WERI-Rb-1 (cell line): ENCODE data around the gene HID1.

Source experiments
- DNase-seq: peaks from one replicate; pipeline ENCODE4 v3.0.0-alpha.2; 2020
- H3K27ac ChIP-seq: fragments of 250-450 bp; sonication (Bioruptor Pico); 2 replicates; pipeline ENCODE4 v1.5.1; 2020; ENCODE audit warnings: mild to moderate bottlenecking, moderate library complexity
- H3K27me3 ChIP-seq: fragments of 250-450 bp; sonication (Bioruptor Pico); 2 replicates; pipeline ENCODE4 v1.5.1; 2021; ENCODE audit warnings: mild to moderate bottlenecking, low read depth, moderate library complexity; ENCODE audit not compliant: insufficient read depth, severe bottlenecking
- H3K36me3 ChIP-seq: fragments of 250-450 bp; sonication (Bioruptor Pico); 2 replicates; pipeline ENCODE4 v1.5.1; 2020; ENCODE audit warnings: mild to moderate bottlenecking, moderate library complexity
- H3K4me3 ChIP-seq: 2 replicates; pipeline ENCODE4 v1.5.1; 2011; ENCODE audit warnings: low read depth, mild to moderate bottlenecking, control low read depth, low read length
- H3K9me3 ChIP-seq: fragments of 250-450 bp; sonication (Bioruptor Pico); 2 replicates; pipeline ENCODE4 v1.5.1; 2021; ENCODE audit warnings: mild to moderate bottlenecking, moderate library complexity; ENCODE audit not compliant: severe bottlenecking
- CTCF ChIP-seq: IDR thresholded peaks from 2 replicates; pipeline ENCODE4 v1.5.1; 2011; ENCODE audit warnings: low read depth, mild to moderate bottlenecking, control low read depth, inconsistent platforms, low read length

HID1 gene

GRCh38 chr17:74994440-74994839, 21.9 kb upstream of the HID1 start:
- H3K27ac ChIP-seq = no peak overlapping the region

GRCh38 chr17:74992223-74992622, 19.7 kb upstream of the HID1 start:
- Histone ChIP-seq H3K27ac (no peak overlapping the region), H3K9me3 (no peaks in the 10 kb centered on the region), H3K4me3 (no peak overlapping the region), H3K27me3 (no peaks in the 10 kb centered on the region), H3K36me3 (peaks cover 3% of the 10 kb centered on the region)
- no peak for TF ChIP-seq CTCF
- DNase-seq = no peak

More at GRCh38 chr17:74994440-74994839, 21.9 kb upstream of the HID1 start:
- H3K36me3 ChIP-seq = peaks cover 5% of the 10 kb centered on the region
- DNase-seq = no peak
- H3K9me3 ChIP-seq = no peaks in the 10 kb centered on the region
- TF ChIP-seq CTCF = no peak
- H3K4me3 ChIP-seq = no peak overlapping the region
- no peaks in the 10 kb centered on the region for H3K27me3 ChIP-seq

- H3K4me3 ChIP-seq = no peak overlapping the region
- H3K27ac ChIP-seq = no peak overlapping the region
- DNase-seq = no peak
- no peak for TF ChIP-seq CTCF
- peaks cover 3% of the 10 kb centered on the region for H3K36me3 ChIP-seq
- H3K27me3 ChIP-seq = no peaks in the 10 kb centered on the region
- no peaks in the 10 kb centered on the region for H3K9me3 ChIP-seq
Measured at GRCh38 chr17:74990581-74991105, 18.1 kb upstream of the HID1 start.

- Histone ChIP-seq H3K27me3 (no peaks in the 10 kb centered on the region), H3K9me3 (no peaks in the 10 kb centered on the region), H3K27ac (peak overlapping the region; percentile 66), H3K4me3 (peak overlapping the region; percentile 84), H3K36me3 (peaks cover 3% of the 10 kb centered on the region)
- peak; percentile 48 for TF ChIP-seq CTCF
- DNase-seq = peak; percentile 83
Measured at GRCh38 chr17:74987909-74988711, 15.6 kb upstream of the HID1 start.

- H3K4me3 ChIP-seq = peak within 1 kb of the TSS; percentile 84
- no peaks in the 10 kb centered on the region for H3K27me3 ChIP-seq
- peak; percentile 25; the same call in 1 of the 2 replicates for TF ChIP-seq CTCF
- H3K27ac ChIP-seq = peak within 1 kb of the TSS; percentile 66
- H3K9me3 ChIP-seq = no peaks in the 10 kb centered on the region
- DNase-seq = peak; percentile 98
- H3K36me3 ChIP-seq = peaks cover 3% of the 10 kb centered on the region
Measured at GRCh38 chr17:74987418-74987908, 14.9 kb upstream of the HID1 start, which contains the start of gene CDR2L. CDR2L (plus strand) TSS chr17:74987632; CDS start chr17:74988044, 412 bp downstream.
